Activated B cell treated with CpG ODN at 0.5 μM for 24 hours (primary cell): ENCODE data around the gene CLPTM1. TPM values are rescaled to one million over a fixed set of nuclear protein-coding genes. Genes with fewer than 3 reads are reported as not detected.

Source experiments
- ATAC-seq: fragments of 200-7000 bp; cut with Tn5 transposase; one replicate; pipeline ENCODE4 v1.10.0; 2021; ENCODE audit warnings: low read depth, mild to moderate bottlenecking, moderate library complexity
- CTCF ChIA-PET: fragments of 350-600 bp; sonication (Branson Sonifier 250); formaldehyde crosslinking; loops from one replicate; lab custom pipeline; 2021; ENCODE audit warnings: antibody characterized with exemption; lab: Charles Lee
- POLR2A ChIA-PET: fragments of 350-600 bp; sonication (Branson Sonifier 250); formaldehyde crosslinking; loops from one replicate; lab custom pipeline; 2021; ENCODE audit warnings: antibody characterized with exemption; lab: Charles Lee
- DNase-seq: peaks from one replicate; pipeline ENCODE4 v3.0.0; 2022
- H3K27ac Mint-ChIP-seq: one replicate; pipeline ENCODE4 v1.8.0; 2020; ENCODE audit warnings: mixed read lengths
- H3K27me3 Mint-ChIP-seq: one replicate; pipeline ENCODE4 v1.8.0; 2021; ENCODE audit warnings: mixed read lengths
- H3K36me3 Mint-ChIP-seq: one replicate; pipeline ENCODE4 v1.8.0; 2021; ENCODE audit warnings: low read depth, mixed read lengths
- H3K4me1 Mint-ChIP-seq: one replicate; pipeline ENCODE4 v1.8.0; 2021; ENCODE audit warnings: mixed read lengths
- H3K4me3 Mint-ChIP-seq: one replicate; pipeline ENCODE4 v1.8.0; 2020; ENCODE audit warnings: mild to moderate bottlenecking, mixed read lengths
- H3K9me3 Mint-ChIP-seq: one replicate; pipeline ENCODE4 v1.8.0; 2020; ENCODE audit warnings: mixed read lengths
- CTCF ChIP-seq: fragments of 200-600 bp; IDR thresholded peaks from one replicate; pipeline ENCODE4 v1.8.0; 2022; ENCODE audit warnings: antibody characterized with exemption, mild to moderate bottlenecking
- intact Hi-C: fragments of 100-400 bp; cut with micrococcal nuclease; formaldehyde crosslinking; loops from one replicate; pipeline ENCODE4 v1.15.1; 2024
- total RNA-seq: library from RNA; stranded (reverse); gene quantifications from 2 replicates; pipeline ENCODE4 v1.2.3, GENCODE V29; 2022

CLPTM1 gene
- total RNA-seq, 1 donor from 2014 or later, result 92.1 TPM

DNA sequence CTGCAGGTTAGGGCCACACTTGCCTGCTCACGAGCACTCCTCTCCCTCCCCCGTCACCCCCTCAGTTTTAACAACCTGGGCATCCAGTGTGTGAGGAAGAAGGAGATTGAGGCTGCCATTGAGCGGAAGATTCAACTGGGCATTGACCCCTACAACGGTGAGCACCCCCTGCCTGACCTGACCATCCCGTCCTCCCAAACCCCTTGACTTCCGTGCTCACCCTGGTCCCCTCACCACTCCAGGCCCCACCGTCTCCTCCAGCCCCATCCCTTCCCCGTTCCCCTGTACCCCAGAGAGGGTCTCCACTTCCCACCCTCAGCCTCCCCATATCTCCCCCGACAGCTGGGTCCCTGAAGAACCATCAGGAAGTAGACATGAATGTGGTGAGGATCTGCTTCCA, 70.1 kb downstream of the CLPTM1 start:
- ChIA-PET POLR2A (no interaction called here), CTCF (no interaction called here)
- no peak for ATAC-seq
- TF ChIP-seq CTCF, result no peak
- no peaks in the 10 kb centered on the region for H3K9me3 Mint-ChIP-seq
- no peaks in the 10 kb centered on the region for H3K27me3 Mint-ChIP-seq
- intact Hi-C loops, result no loop called here
- H3K4me3 Mint-ChIP-seq, result no peak overlapping the region
- H3K36me3 Mint-ChIP-seq, result peaks cover 71% of the 10 kb centered on the region
- no peak overlapping the region for H3K27ac Mint-ChIP-seq
- no peak for DNase-seq
- no peaks in the 10 kb centered on the region for H3K4me1 Mint-ChIP-seq

GRCh38 chr19:45027371-45027770, 72.2 kb downstream of the CLPTM1 start:
- H3K9me3 Mint-ChIP-seq, result no peaks in the 10 kb centered on the region
- intact Hi-C loops, result no loop called here
- no peak for TF ChIP-seq CTCF
- no peaks in the 10 kb centered on the region for H3K4me1 Mint-ChIP-seq
- POLR2A ChIA-PET, result interaction anchor here (0.5 to 1.2 kb wide), 3 partner anchors 12 to 38 kb away, joined by 3 read pairs; no protein-coding TSS in a partner anchor
- DNase-seq, result no peak
- no peaks in the 10 kb centered on the region for H3K27me3 Mint-ChIP-seq
- CTCF ChIA-PET, result interaction anchor here (0.9 kb wide), 1 partner anchor 32 kb away, joined by 4 read pairs; no protein-coding TSS in a partner anchor
- ATAC-seq, result no peak
- no peak overlapping the region for H3K27ac Mint-ChIP-seq
- peaks cover 78% of the 10 kb centered on the region for H3K36me3 Mint-ChIP-seq
- H3K4me3 Mint-ChIP-seq, result no peak overlapping the region

GRCh38 chr19:45030825-45031224, 75.6 kb downstream of the CLPTM1 start:
- H3K36me3 Mint-ChIP-seq, result peaks cover 85% of the 10 kb centered on the region
- intact Hi-C loops, result no loop called here

DNA sequence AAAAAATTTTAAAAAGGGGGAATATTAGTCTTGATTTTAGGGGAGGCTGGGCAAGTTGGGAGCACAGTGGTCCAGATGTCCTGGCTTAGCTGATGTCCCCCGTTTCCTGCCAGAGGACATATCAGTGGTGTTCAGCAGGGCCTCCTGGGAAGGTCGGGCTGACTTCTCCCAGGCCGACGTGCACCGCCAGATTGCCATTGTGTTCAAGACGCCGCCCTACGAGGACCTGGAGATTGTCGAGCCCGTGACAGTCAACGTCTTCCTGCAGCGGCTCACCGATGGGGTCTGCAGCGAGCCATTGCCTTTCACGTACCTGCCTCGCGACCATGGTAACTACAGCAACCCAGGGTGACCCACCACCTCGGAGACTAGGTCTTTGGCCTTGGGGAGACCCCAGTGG, 77.2 kb downstream of the CLPTM1 start:
- Mint-ChIP-seq H3K4me1 (no peaks in the 10 kb centered on the region), H3K27me3 (no peaks in the 10 kb centered on the region), H3K27ac (no peak overlapping the region), H3K36me3 (peaks cover 86% of the 10 kb centered on the region), H3K4me3 (no peak overlapping the region), H3K9me3 (no peaks in the 10 kb centered on the region)
- intact Hi-C loops, result no loop called here
- ChIA-PET POLR2A (interaction anchor here (0.5 to 1.9 kb wide), 3 partner anchors 30 to 773 kb away, joined by 3 to 6 read pairs (median 5); partner anchors contain the start of gene ZNF233), CTCF (no interaction called here)
- ATAC-seq, result no peak
- TF ChIP-seq CTCF, result no peak
- DNase-seq, result no peak

More at GRCh38 chr19:45030825-45031224, 75.6 kb downstream of the CLPTM1 start:
- ATAC-seq (no peak), DNase-seq (no peak)
- Mint-ChIP-seq H3K27me3 (no peaks in the 10 kb centered on the region), H3K27ac (no peak overlapping the region), H3K9me3 (no peaks in the 10 kb centered on the region), H3K4me1 (no peaks in the 10 kb centered on the region), H3K4me3 (no peak overlapping the region)
- ChIA-PET POLR2A (no interaction called here), CTCF (no interaction called here)
- no peak for TF ChIP-seq CTCF

- Mint-ChIP-seq H3K4me1 (peaks cover 22% of the 10 kb centered on the region), H3K27me3 (no peaks in the 10 kb centered on the region), H3K36me3 (peaks cover 82% of the 10 kb centered on the region), H3K4me3 (no peak overlapping the region), H3K27ac (no peak overlapping the region), H3K9me3 (no peaks in the 10 kb centered on the region)
- no peak for TF ChIP-seq CTCF
- CTCF ChIA-PET, result no interaction called here
- POLR2A ChIA-PET, result interaction anchor here (1.2 to 1.5 kb wide), 2 partner anchors 19 to 34 kb away, joined by 3 to 4 read pairs; no protein-coding TSS in a partner anchor
- ATAC-seq (no peak), DNase-seq (no peak)
- intact Hi-C loops, result loop anchor here (5.0 kb wide), 1 partner anchor 57 kb away; the partner anchor contains the start of gene PPP1R37
Measured at GRCh38 chr19:45035755-45036154, 80.6 kb downstream of the CLPTM1 start.
